Endothelial cell of umbilical vein (primary cell): ENCODE data around the gene SORCS3. TPM values are rescaled to one million over a fixed set of nuclear protein-coding genes. Genes with fewer than 3 reads are reported as not detected.

ENCODE experiments used
- BruUV-seq: library from RNA; stranded (reverse); fragments of 400-500 nt; replicated peaks from 2 replicates; lab custom pipeline; 2021; lab: Mats Ljungman, UMichigan
- CTCF ChIA-PET: fragments of 300-600, 350-600 bp; sonication (Branson Sonifier 250); formaldehyde crosslinking; loops from one replicate; lab custom pipeline; 2021; ENCODE audit warnings: antibody characterized with exemption, inconsistent platforms; lab: Charles Lee
- POLR2A ChIA-PET: fragments of 300-600, 350-600 bp; sonication (Branson Sonifier 250); formaldehyde crosslinking; loops from one replicate; lab custom pipeline; 2021; ENCODE audit warnings: antibody characterized with exemption, inconsistent platforms; lab: Charles Lee
- DNase-seq: peaks from one replicate; pipeline ENCODE4 v3.0.0-alpha.2; 2011; ENCODE audit warnings: low read depth, low spot score
- FAIRE-seq: peaks from 2 replicates; lab custom pipeline; 2011; peaks lifted over from hg19 to GRCh38; lab: Jason Lieb, UNC
- H2AFZ ChIP-seq: 2 replicates; pipeline ENCODE4 v1.6.0; 2012; ENCODE audit warnings: low read depth, low read length, control low read depth, inconsistent platforms
- H3K27ac ChIP-seq: 2 replicates; pipeline ENCODE4 v1.5.1; 2011; ENCODE audit warnings: low read depth, mild to moderate bottlenecking, control low read depth, low read length, moderate library complexity; ENCODE audit not compliant: insufficient read depth
- H3K27me3 ChIP-seq, 2 experiments: 2 replicates each; pipeline versions ENCODE4 v1.6.0 to v1.6.1; 2011; ENCODE audit warnings: low read length in 2 of 2, mixed read lengths in 1 of 2; ENCODE audit not compliant: control insufficient read depth in 2 of 2, insufficient read depth in 2 of 2
- H3K36me3 ChIP-seq, 2 experiments: 2 replicates in 1 of 2; 3 replicates in 1 of 2; pipeline ENCODE4 v1.5.1; 2011; ENCODE audit warnings: low read length in 2 of 2, mild to moderate bottlenecking in 1 of 2, moderate library complexity in 1 of 2; ENCODE audit not compliant: control insufficient read depth in 2 of 2, insufficient read depth in 2 of 2; ENCODE audit errors: extremely low read depth in 1 of 2
- H3K4me1 ChIP-seq: 3 replicates; pipeline ENCODE4 v1.5.1; 2011; ENCODE audit warnings: mild to moderate bottlenecking, low read length; ENCODE audit not compliant: control insufficient read depth, insufficient read depth; ENCODE audit errors: extremely low read depth
- H3K4me2 ChIP-seq: 2 replicates; pipeline ENCODE4 v1.6.1; 2011; ENCODE audit warnings: low read length, control low read depth, mixed read lengths; ENCODE audit not compliant: insufficient read depth
- H3K4me3 ChIP-seq, 3 experiments: fragments of 200-600 bp in 1 of 3; sonication (generic), shearing (Covaris generic) in 1 of 3; replicated peaks in 1 of 3; 2 replicates each; pipeline ENCODE4 v1.5.1; 2011 to 2016; ENCODE audit warnings: control low read depth in 3 of 3, low read length in 3 of 3, mild to moderate bottlenecking in 2 of 3, inconsistent platforms in 1 of 3, low read depth in 1 of 3, moderate library complexity in 1 of 3; ENCODE audit not compliant: insufficient read depth in 1 of 3
- H3K79me2 ChIP-seq: 2 replicates; pipeline ENCODE4 v1.6.0; 2012; ENCODE audit warnings: low read length, inconsistent platforms; ENCODE audit not compliant: control insufficient read depth, insufficient read depth
- H3K9ac ChIP-seq: replicated peaks from 2 replicates; pipeline ENCODE3; 2011; ENCODE audit warnings: low read length, control low read depth; ENCODE audit not compliant: insufficient read depth; ENCODE audit errors: extremely low read depth
- H3K9me1 ChIP-seq: replicated peaks from 3 replicates; pipeline ENCODE4 v1.6.0; 2011; ENCODE audit warnings: mild to moderate bottlenecking, low read length; ENCODE audit not compliant: control insufficient read depth, insufficient read depth; ENCODE audit errors: extremely low read depth
- H3K9me3 ChIP-seq: replicated peaks from 2 replicates; pipeline ENCODE4 v1.5.1; 2012; ENCODE audit warnings: low read length, inconsistent platforms; ENCODE audit not compliant: control insufficient read depth, insufficient read depth
- H4K20me1 ChIP-seq: replicated peaks from 2 replicates; pipeline ENCODE3; 2011; ENCODE audit warnings: mild to moderate bottlenecking, low read length; ENCODE audit not compliant: control insufficient read depth, insufficient read depth; ENCODE audit errors: extremely low read depth
- CTCF ChIP-seq, 2 donors: IDR thresholded peaks; 1 replicate in 1 of 2; 2 replicates in 1 of 2; pipeline ENCODE4 v1.5.1; 2011; ENCODE audit warnings: low read length in 2 of 2, mild to moderate bottlenecking in 2 of 2, moderate library complexity in 2 of 2, control low read depth in 1 of 2, inconsistent platforms in 1 of 2, low read depth in 1 of 2; ENCODE audit not compliant: insufficient read depth in 1 of 2; ENCODE audit errors: extremely low read depth in 1 of 2
- EZH2 ChIP-seq: IDR thresholded peaks from 2 replicates; pipeline ENCODE4 v1.6.1; 2012; ENCODE audit warnings: borderline replicate concordance, low read depth, mild to moderate bottlenecking, moderate library complexity, low read length, inconsistent platforms; ENCODE audit not compliant: severe bottlenecking
- GATA2 ChIP-seq: IDR thresholded peaks from 2 replicates; pipeline ENCODE4 v1.7.0; 2011; ENCODE audit warnings: low read depth, mild to moderate bottlenecking, moderate library complexity, mixed read lengths, low read length; ENCODE audit not compliant: insufficient read length, insufficient read depth
- MYC ChIP-seq: IDR thresholded peaks from one replicate; pipeline ENCODE4 v1.6.1; 2011; ENCODE audit warnings: mild to moderate bottlenecking, low read depth, low read length
- POLR2A ChIP-seq: IDR thresholded peaks from 2 replicates; pipeline ENCODE4 v1.6.1; 2012; ENCODE audit warnings: low read depth, mild to moderate bottlenecking, control low read depth, low read length
- POLR2AphosphoS5 ChIP-seq: IDR thresholded peaks from 2 replicates; pipeline ENCODE4 v1.6.1; 2012; ENCODE audit warnings: low read depth, mild to moderate bottlenecking, control low read depth, low read length, moderate library complexity; ENCODE audit not compliant: insufficient read depth
- dilution Hi-C: fragments of 300-500 bp; cut with MboI; formaldehyde crosslinking; loops from one replicate; pipeline ENCODE4 v1.15.0; 2019; ENCODE audit warnings: low sequenced_read_pairs; ENCODE audit not compliant: extremely low pct_ligation_motif_present
- intact Hi-C: fragments of 100-400 bp; cut with micrococcal nuclease; formaldehyde crosslinking; loops from one replicate; pipeline ENCODE4 v1.10.0; 2022
- polyA plus RNA-seq, 4 experiments: library from polyadenylated mRNA; depleted of rRNA in 3 of 4; stranded (reverse) in 3 of 4; unstranded in 1 of 4; fragments of >200 nt; gene quantifications; 2 replicates each; pipeline versions ENCODE4 v1.2.1 to v1.2.3, GENCODE V29; 2011 to 2012; ENCODE audit warnings: missing spikeins in 1 of 4
- total RNA-seq: library from RNA; stranded (reverse); gene quantifications from 2 replicates; pipeline ENCODE4 v1.2.3, GENCODE V29; 2021

The SORCS3 gene
- total and polyA plus RNA-seq, 2 donors (not counting 3 experiments of a cell fraction or from before 2014, with no cell fraction given) = not detected

GRCh38 chr10:104816501-104816900 lies 175.4 kb downstream of the SORCS3 start:
- DNase-seq = no peak
- intact Hi-C loops (no loop called here), dilution Hi-C loops (no loop called here)
- H3K9me1 ChIP-seq = no peaks in the 10 kb centered on the region
- BruUV-seq = no TSS peak
- H3K4me1 ChIP-seq = no peaks in the 10 kb centered on the region
- H3K9ac ChIP-seq = no peak overlapping the region
- FAIRE-seq = no peak
- H3K4me2 ChIP-seq = no peak overlapping the region
- POLR2A ChIA-PET = no interaction called here
- TF ChIP-seq POLR2AphosphoS5 = no peak
- H3K9me3 ChIP-seq = peaks cover 2% of the 10 kb centered on the region
- H3K27me3 ChIP-seq = no peaks in the 10 kb centered on the region
- H3K27ac ChIP-seq = no peak overlapping the region
- CTCF ChIA-PET = no interaction called here
- H3K79me2 ChIP-seq = no peaks in the 10 kb centered on the region
- no peaks in the 10 kb centered on the region for H4K20me1 ChIP-seq
- H3K36me3 ChIP-seq = no peaks in the 10 kb centered on the region
- H3K4me3 ChIP-seq = no peak overlapping the region
- no peak overlapping the region for H2AFZ ChIP-seq

- BruUV-seq = no TSS peak
- H3K4me2 ChIP-seq = no peak overlapping the region
- H3K4me1 ChIP-seq = no peaks in the 10 kb centered on the region
- no peaks in the 10 kb centered on the region for H3K79me2 ChIP-seq
- H2AFZ ChIP-seq = no peak overlapping the region
- dilution Hi-C loops (no loop called here), intact Hi-C loops (no loop called here)
- H3K9ac ChIP-seq = no peak overlapping the region
- CTCF ChIA-PET = no interaction called here
- H3K9me1 ChIP-seq = no peaks in the 10 kb centered on the region
- POLR2A ChIA-PET = no interaction called here
- no peak overlapping the region for H3K4me3 ChIP-seq
- no peaks in the 10 kb centered on the region for H3K27me3 ChIP-seq
- H3K27ac ChIP-seq = no peak overlapping the region
- FAIRE-seq (no peak), DNase-seq (no peak)
- H4K20me1 ChIP-seq = no peaks in the 10 kb centered on the region
- no peaks in the 10 kb centered on the region for H3K36me3 ChIP-seq
- no peak for TF ChIP-seq POLR2A
- no peak for TF ChIP-seq EZH2
- TF ChIP-seq CTCF (IDR thresholded peaks at IDR 0.05; ENCODE audit: extremely low read depth in 1 of 2, insufficient read depth in 1 of 2, low read depth in 1 of 2, low read length in 2 of 2) = no peak
- TF ChIP-seq MYC = no peak
- TF ChIP-seq GATA2 = no peak
- H3K9me3 ChIP-seq = peaks cover 2% of the 10 kb centered on the region
Measured at GRCh38 chr10:104819731-104820130, 178.6 kb downstream of the SORCS3 start.
